ENCODE data around the gene ERMN. TPM values are rescaled to one million over a fixed set of nuclear protein-coding genes. Genes with fewer than 3 reads are reported as not detected.

The ERMN gene
- total and polyA plus RNA-seq, 2 of the 13 experiments (the other 11 are each of a cell fraction or from before 2014, with no cell fraction given): not detected

GRCh38 chr2:157303612-157304011 is 22.0 kb downstream of the ERMN start (continued):
- TF ChIP-seq, protein P1, sequence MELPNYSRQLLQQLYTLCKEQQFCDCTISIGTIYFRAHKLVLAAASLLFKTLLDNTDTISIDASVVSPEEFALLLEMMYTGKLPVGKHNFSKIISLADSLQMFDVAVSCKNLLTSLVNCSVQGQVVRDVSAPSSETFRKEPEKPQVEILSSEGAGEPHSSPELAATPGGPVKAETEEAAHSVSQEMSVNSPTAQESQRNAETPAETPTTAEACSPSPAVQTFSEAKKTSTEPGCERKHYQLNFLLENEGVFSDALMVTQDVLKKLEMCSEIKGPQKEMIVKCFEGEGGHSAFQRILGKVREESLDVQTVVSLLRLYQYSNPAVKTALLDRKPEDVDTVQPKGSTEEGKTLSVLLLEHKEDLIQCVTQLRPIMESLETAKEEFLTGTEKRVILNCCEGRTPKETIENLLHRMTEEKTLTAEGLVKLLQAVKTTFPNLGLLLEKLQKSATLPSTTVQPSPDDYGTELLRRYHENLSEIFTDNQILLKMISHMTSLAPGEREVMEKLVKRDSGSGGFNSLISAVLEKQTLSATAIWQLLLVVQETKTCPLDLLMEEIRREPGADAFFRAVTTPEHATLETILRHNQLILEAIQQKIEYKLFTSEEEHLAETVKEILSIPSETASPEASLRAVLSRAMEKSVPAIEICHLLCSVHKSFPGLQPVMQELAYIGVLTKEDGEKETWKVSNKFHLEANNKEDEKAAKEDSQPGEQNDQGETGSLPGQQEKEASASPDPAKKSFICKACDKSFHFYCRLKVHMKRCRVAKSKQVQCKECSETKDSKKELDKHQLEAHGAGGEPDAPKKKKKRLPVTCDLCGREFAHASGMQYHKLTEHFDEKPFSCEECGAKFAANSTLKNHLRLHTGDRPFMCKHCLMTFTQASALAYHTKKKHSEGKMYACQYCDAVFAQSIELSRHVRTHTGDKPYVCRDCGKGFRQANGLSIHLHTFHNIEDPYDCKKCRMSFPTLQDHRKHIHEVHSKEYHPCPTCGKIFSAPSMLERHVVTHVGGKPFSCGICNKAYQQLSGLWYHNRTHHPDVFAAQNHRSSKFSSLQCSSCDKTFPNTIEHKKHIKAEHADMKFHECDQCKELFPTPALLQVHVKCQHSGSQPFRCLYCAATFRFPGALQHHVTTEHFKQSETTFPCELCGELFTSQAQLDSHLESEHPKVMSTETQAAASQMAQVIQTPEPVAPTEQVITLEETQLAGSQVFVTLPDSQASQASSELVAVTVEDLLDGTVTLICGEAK (IDR thresholded peaks at IDR 0.05): no peak
- TF ChIP-seq, protein P1 (CRISPR knock-in tag; IDR thresholded peaks at IDR 0.05): no peak
- TF ChIP-seq JARID2 (CRISPR knock-in tag; IDR thresholded peaks at IDR 0.05; ENCODE audit: insufficient replicate concordance) (no peak), MAFK (conservative IDR thresholded peaks at IDR 0.05 in 1 of 2, IDR thresholded peaks at IDR 0.05 in 1 of 2; ENCODE audit: low read length in 2 of 2) (no peak), ZNF589 (CRISPR knock-in tag; conservative IDR thresholded peaks at IDR 0.05) (no peak)
